Gastroesophageal sphincter (tissue), 4 donors: ENCODE measurements around the gene AFAP1. TPM values are rescaled to one million over a fixed set of nuclear protein-coding genes. Genes with fewer than 3 reads are reported as not detected.

ENCODE experiments used
- ATAC-seq: fragments of 150-250 bp; one replicate; pipeline ENCODE4 v1.9.1; 2016; ENCODE audit warnings: mild to moderate bottlenecking, moderate library complexity
- H3K27ac ChIP-seq, 4 donors: fragments of 200-600 bp; sonication (generic) in 3 of 4; 1 replicate in 3 of 4; 2 replicates in 1 of 4; pipeline ENCODE4 v1.5.1; 2016 to 2019
- H3K27me3 ChIP-seq: fragments of 200-600 bp; sonication (generic); one replicate; pipeline ENCODE4 v1.5.1; 2019
- H3K36me3 ChIP-seq, 2 donors: fragments of 200-600 bp; sonication (generic); one replicate each; pipeline ENCODE4 v1.5.1; 2019; ENCODE audit warnings: control low read depth in 1 of 2
- H3K4me1 ChIP-seq, 3 donors: fragments of 200-600 bp; sonication (generic); 1 replicate in 2 of 3; 2 replicates in 1 of 3; pipeline ENCODE4 v1.5.1; 2016 to 2019; ENCODE audit warnings: control low read depth in 2 of 3
- H3K4me3 ChIP-seq, 2 donors: fragments of 200-600 bp; sonication (generic); one replicate each; pipeline ENCODE4 v1.5.1; 2019; ENCODE audit warnings: mild to moderate bottlenecking in 1 of 2, moderate library complexity in 1 of 2
- H3K9me3 ChIP-seq, 3 donors: fragments of 200-600 bp; sonication (generic); one replicate each; pipeline ENCODE4 v1.5.1; 2017 to 2019; ENCODE audit warnings: control low read depth in 2 of 3
- CTCF ChIP-seq, 4 experiments: fragments of 200-600 bp in 2 of 4; fragments of 450-650 bp in 2 of 4; sonication (generic) in 1 of 4; IDR thresholded peaks; one replicate each; pipeline ENCODE4 v1.5.1; 2017 to 2019; ENCODE audit warnings: antibody characterized with exemption in 4 of 4, mild to moderate bottlenecking in 2 of 4, moderate library complexity in 2 of 4
- EP300 ChIP-seq: sonication (generic); formaldehyde crosslinking; IDR thresholded peaks from one replicate; pipeline ENCODE4 v1.6.1; 2017; ENCODE audit warnings: antibody characterized with exemption, mild to moderate bottlenecking
- POLR2A ChIP-seq, 2 donors: fragments of 450-650 bp; IDR thresholded peaks; one replicate each; pipeline ENCODE4 v1.6.1; 2017; ENCODE audit warnings: antibody characterized with exemption in 2 of 2, mild to moderate bottlenecking in 2 of 2, moderate library complexity in 1 of 2
- POLR2AphosphoS5 ChIP-seq: sonication (generic); formaldehyde crosslinking; IDR thresholded peaks from one replicate; pipeline ENCODE4 v1.6.1; 2017; ENCODE audit warnings: antibody characterized with exemption
- WGBS, 2 donors: methylation state at CpG; one replicate each; pipeline ENCODE4 v1.1.5; 2018; ENCODE audit warnings: low coverage in 1 of 2; 5-methylcytosine and 5-hydroxymethylcytosine counted together
- total RNA-seq, 4 donors: library from RNA; depleted of rRNA; stranded (reverse); fragments of >200 nt; gene quantifications; one replicate each; pipeline ENCODE4 v1.1.0, GENCODE V29; 2016

AFAP1 gene
- total RNA-seq, 4 donors from 2014 or later = 32.0 to 79.7 (median 48.1) TPM

GRCh38 chr4:7910952-7911578 lies 28.6 kb downstream of the AFAP1 start:
- peak; percentile 70 for ATAC-seq
- Histone ChIP-seq H3K36me3 (no peaks in the 10 kb centered on the region), H3K9me3 (no peaks in the 10 kb centered on the region), H3K4me3 (peak overlapping the region in 1 of 2 donors; percentile 27), H3K27me3 (no peaks in the 10 kb centered on the region), H3K27ac (peak overlapping the region; percentile 85 to 90 (median 88)), H3K4me1 (peaks cover 0 to 84% (median 24%) of the 10 kb centered on the region in 3 donors)
- 5 to 27% methylated on average over 9 of the region's 16 CpGs for WGBS, 2 donors
- TF ChIP-seq EP300 = no peak
- TF ChIP-seq POLR2AphosphoS5 = peak; percentile 76
- no peak for TF ChIP-seq POLR2A (IDR thresholded peaks at IDR 0.05)
- no peak for TF ChIP-seq CTCF (IDR thresholded peaks at IDR 0.05)

GRCh38 chr4:7910263-7910896 lies 29.3 kb downstream of the AFAP1 start:
- peaks cover 0 to 84% (median 31%) of the 10 kb centered on the region in 3 donors for H3K4me1 ChIP-seq
- 46 to 68% methylated on average over 9 to 13 of the region's 16 CpGs for WGBS, 2 donors
- no peaks in the 10 kb centered on the region for H3K36me3 ChIP-seq
- no peaks in the 10 kb centered on the region for H3K27me3 ChIP-seq
- peak overlapping the region; percentile 85 to 90 (median 88) for H3K27ac ChIP-seq
- TF ChIP-seq EP300 (no peak), POLR2AphosphoS5 (peak; percentile 67)
- ATAC-seq = peak; percentile 71
- H3K9me3 ChIP-seq = no peaks in the 10 kb centered on the region
- H3K4me3 ChIP-seq = peak overlapping the region in 1 of 2 donors; percentile 27

- Histone ChIP-seq H3K4me3 (peak overlapping the region in 1 of 2 donors; percentile 27), H3K27me3 (no peaks in the 10 kb centered on the region), H3K36me3 (no peaks in the 10 kb centered on the region), H3K27ac (peak overlapping the region; percentile 85 to 90 (median 88)), H3K9me3 (no peaks in the 10 kb centered on the region), H3K4me1 (peaks cover 0 to 92% (median 37%) of the 10 kb centered on the region in 3 donors)
- TF ChIP-seq POLR2AphosphoS5 (no peak), EP300 (no peak), CTCF (IDR thresholded peaks at IDR 0.05) (no peak), POLR2A (IDR thresholded peaks at IDR 0.05) (no peak)
- whole genome bisulfite sequencing, 2 donors = 43 to 61% methylated on average over 8 of the region's 12 CpGs
- ATAC-seq = no peak
Observed at GRCh38 chr4:7909463-7910262, 30.0 kb downstream of the AFAP1 start.

- Histone ChIP-seq H3K27ac (peak overlapping the region; percentile 32 to 90 (median 88)), H3K9me3 (no peaks in the 10 kb centered on the region), H3K27me3 (no peaks in the 10 kb centered on the region), H3K4me1 (peaks cover 0 to 95% (median 47%) of the 10 kb centered on the region in 3 donors), H3K4me3 (no peak overlapping the region), H3K36me3 (no peaks in the 10 kb centered on the region)
- WGBS, 2 donors = 27 to 44% methylated on average over 4 of the region's 4 CpGs
- ATAC-seq = no peak
- TF ChIP-seq EP300 = no peak
- no peak for TF ChIP-seq POLR2AphosphoS5
- TF ChIP-seq CTCF (IDR thresholded peaks at IDR 0.05) = no peak
- TF ChIP-seq POLR2A (IDR thresholded peaks at IDR 0.05) = no peak
Observed at GRCh38 chr4:7908668-7909067, 31.0 kb downstream of the AFAP1 start.

GRCh38 chr4:7907142-7907541 lies 32.5 kb downstream of the AFAP1 start:
- no peak for ATAC-seq
- peak overlapping the region in 3 of 4 donors; percentile 35 to 86 (median 75) for H3K27ac ChIP-seq

More at GRCh38 chr4:7907142-7907541, 32.5 kb downstream of the AFAP1 start:
- H3K9me3 ChIP-seq = no peaks in the 10 kb centered on the region
- H3K4me1 ChIP-seq = peaks cover 0 to 100% (median 54%) of the 10 kb centered on the region in 3 donors
- no peak overlapping the region for H3K4me3 ChIP-seq
- TF ChIP-seq EP300 = no peak
- no peak for TF ChIP-seq POLR2A (IDR thresholded peaks at IDR 0.05)
- TF ChIP-seq CTCF (IDR thresholded peaks at IDR 0.05) = no peak
- TF ChIP-seq POLR2AphosphoS5 = no peak
- no peaks in the 10 kb centered on the region for H3K27me3 ChIP-seq
- WGBS, 2 donors = 53% methylated on average over 2 of the region's 2 CpGs; no CpG with 5 or more reads in 1 of the 2 donors
- no peaks in the 10 kb centered on the region for H3K36me3 ChIP-seq
